GM19240 (cell line): ENCODE results near the gene ITGB3BP.
"Not testable (repeated sequence)": the region's sequence is repeated elsewhere in the genome, so short reads cannot be mapped to it uniquely, and the experiment has no call there.

Experiments used
- DNase-seq: peaks from one replicate; pipeline ENCODE4 v3.0.0; 2011; ENCODE audit warnings: low spot score; ENCODE audit not compliant: insufficient read length

The ITGB3BP gene

GRCh38 chr1:63509718-63510117, 13.3 kb downstream of the ITGB3BP start:
- no peak for DNase-seq

GRCh38 chr1:63506782-63507181, 16.2 kb downstream of the ITGB3BP start:
- no peak for DNase-seq

DNA sequence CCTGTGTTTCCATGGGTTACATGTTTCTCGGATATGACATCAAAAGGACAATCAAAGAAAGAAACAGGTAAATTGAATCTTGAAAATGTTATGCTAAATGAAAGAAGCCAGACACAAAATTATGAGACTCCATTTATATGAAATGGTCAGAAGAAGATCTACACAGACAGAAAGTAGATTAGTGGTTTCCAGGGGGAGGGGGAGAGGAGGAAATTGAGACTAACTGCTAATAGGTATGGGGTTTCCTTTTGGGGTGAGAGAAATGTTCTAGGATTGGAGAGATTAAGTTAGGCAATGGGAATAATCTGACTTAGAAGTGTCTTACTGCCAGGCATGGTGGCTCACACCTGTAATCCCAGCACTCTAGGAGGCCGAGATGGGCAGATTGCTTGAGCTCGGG, 21.8 kb downstream of the ITGB3BP start:
- no peak for DNase-seq

GRCh38 chr1:63498106-63498505, 24.9 kb downstream of the ITGB3BP start:
- DNase-seq: no peak

GRCh38 chr1:63497577-63497976, 25.4 kb downstream of the ITGB3BP start:
- DNase-seq: no peak

DNA sequence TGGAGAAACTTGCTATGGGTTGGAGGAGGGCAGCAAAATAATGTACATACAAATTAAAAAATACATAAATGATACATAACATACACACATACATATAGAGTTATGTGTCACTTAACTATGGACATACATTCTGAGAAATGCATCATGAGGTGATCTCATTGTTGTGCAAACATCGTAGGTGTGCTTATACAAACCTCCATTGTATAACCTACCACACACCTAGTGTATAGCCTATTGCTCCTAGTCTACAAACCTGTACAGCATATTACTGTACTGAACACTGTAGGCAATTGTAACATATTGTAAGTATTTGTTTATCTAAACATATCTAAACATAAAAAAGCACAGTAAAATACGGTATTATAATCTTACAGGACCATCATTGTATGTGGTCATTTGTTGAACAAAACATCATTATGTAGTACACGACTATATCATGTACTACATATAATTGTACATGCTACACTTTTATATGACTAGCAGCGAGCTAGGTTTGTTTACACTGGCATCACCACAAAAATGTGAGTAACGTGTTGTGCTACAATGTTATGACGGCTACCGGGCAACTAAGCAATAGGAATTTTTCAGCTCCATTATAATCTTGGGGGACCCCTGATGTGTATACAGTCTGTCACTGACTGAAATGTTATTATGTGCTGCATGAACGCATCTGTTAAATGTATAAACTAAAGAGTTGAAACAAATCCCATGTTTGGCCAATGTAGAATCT, 35.5 kb downstream of the ITGB3BP start:
- no peak for DNase-seq

DNA sequence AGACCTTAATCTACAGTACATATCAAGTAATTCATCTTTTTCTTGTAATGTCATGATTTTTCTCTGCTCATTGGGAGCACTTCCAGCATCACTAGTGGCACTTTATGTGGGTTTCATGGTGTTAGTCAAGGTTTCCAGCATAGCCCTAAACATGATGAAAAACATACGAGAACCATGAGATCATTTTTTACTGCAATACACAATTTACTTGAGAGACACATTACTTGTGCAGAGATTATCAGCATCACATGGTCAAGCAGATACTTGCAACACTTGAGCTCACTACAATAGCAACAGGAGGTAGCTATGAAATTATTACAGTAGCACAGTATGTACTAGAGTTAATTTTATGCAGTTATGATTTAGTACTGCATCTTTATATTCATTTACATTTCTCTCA, 36.4 kb downstream of the ITGB3BP start:
- DNase-seq: no peak

DNA sequence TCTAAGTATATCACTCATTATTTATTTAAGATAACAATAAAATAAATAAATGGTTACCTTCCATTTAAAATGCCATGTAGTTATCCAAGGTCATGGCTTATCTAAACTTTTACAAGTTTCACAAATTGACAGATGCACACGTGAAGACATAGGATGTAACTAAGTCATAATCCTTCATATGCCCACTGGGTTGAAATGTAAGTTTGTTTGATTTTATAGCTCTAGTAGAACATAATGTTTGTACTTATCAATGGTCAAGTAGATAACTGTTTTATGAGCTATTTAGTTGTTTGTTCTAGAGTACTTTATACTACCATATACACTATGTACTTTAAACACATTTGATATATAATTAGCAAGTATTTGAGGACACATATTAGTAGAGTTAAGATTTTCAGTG, 43.0 kb downstream of the ITGB3BP start:
- no peak for DNase-seq

DNA sequence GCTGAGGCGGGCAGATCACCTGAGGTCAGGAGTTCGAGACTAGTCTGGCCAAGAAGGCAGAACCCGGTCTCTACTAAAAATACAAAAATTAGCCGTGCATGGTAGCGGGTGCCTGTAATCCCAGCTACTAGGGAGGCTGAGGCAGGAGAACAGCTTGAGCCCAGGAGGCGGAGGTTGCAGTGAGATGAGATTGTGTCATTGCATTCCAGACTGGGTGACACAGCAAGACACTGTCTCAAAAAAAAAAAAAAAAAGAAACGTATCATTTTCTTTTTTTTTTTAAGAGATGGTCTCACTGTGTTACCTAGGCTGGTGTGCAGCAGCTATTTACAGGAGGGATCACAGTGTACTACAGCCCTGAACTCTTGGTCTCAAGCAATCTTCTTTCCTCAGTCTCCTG, 47.3 kb downstream of the ITGB3BP start:
- no peak for DNase-seq

- DNase-seq: not testable (repeated sequence)
These were observed 54.3 kb downstream of the ITGB3BP start for GRCh38 chr1:63468683-63469082.

DNA sequence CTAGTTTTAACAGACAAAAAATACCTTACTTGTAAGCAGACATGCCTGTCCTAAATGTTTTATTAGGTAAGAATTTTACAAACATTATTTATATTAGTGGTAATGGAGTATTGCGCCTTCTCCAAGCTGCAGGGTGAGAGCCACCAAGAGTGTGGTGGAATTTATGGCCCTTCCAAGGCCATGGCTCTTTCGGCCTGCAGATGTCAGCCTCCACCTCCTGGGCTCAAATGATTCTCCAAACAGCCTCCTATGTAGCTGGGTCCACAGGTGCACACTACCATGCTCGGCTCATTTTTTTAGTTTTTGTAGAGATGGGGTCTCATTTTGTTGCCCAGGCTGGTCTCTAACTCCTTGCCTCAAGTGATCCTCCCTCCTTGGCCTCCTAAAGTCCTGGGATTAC, 56.3 kb downstream of the ITGB3BP start:
- DNase-seq: no peak

- DNase-seq: no peak
These were observed 56.8 kb downstream of the ITGB3BP start for GRCh38 chr1:63466181-63466580.

DNA sequence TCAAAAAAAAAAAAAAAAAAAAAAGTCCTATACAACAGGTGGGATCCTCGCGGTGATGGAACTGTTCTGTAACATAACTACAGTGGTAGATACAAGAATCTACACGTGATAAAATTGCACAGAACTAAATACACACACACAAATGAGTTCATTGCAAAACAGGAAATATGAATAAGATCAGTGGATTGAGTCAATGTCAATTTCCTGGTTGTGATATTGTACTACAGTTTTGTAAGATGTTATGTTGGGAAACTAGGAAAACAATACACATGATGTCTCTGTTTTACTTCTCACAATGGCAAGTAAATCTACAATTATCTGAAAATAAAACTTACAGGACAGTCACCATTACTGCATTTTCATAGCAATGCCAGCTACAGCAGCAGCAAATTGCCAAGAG, 59.8 kb downstream of the ITGB3BP start:
- no peak for DNase-seq

DNA sequence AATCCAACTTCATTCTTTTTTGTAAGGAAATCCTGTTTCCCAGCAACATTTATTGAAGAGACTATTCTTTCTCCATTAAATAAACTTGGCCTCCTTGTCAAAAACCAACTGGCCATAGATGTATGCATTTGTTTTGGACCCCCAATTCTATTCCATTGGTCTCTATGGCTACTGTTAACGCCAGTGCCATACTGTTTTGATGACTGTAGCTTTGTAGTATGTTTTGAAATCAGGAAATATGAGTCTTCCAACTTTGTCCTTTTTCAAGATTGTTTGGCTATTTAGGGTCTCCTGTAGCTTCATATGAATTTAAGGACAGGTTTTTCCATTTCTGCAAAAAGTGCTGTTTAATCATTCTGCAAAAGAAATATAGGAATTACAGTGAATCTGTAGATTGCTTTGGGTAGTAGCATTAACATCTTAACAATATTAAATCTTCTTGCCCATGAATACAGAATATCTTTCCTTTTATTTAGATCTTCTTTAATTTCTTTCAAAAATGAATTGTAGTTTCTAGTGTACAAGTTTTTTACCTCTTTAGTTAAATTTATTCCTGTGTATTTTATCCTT, 61.3 kb downstream of the ITGB3BP start:
- DNase-seq: no peak

GRCh38 chr1:63458750-63459149, 64.3 kb downstream of the ITGB3BP start:
- no peak for DNase-seq

DNA sequence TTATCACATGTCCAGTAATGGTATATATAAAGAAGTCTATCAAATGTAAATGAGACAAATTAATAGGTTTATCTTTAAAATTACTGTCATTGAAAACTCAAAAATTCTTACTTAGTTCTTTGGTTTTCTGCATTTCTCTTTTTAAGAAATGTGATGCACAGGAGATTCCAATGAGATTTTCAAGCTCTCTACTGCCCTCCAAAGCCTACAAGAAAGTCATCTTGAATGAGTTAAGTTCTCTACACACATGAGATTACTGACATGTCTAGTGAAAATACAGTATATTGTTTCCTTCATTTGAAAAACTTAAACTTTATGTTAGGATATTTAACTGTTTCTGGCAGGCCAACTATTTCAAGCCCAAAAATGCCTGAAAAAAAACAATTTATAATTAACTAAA, 68.8 kb downstream of the ITGB3BP start:
- DNase-seq: no peak

- DNase-seq: no peak
These were observed 69.8 kb downstream of the ITGB3BP start for GRCh38 chr1:63453232-63453631.

- DNase-seq: no peak
These were observed 72.6 kb downstream of the ITGB3BP start for GRCh38 chr1:63450416-63450815.

DNA sequence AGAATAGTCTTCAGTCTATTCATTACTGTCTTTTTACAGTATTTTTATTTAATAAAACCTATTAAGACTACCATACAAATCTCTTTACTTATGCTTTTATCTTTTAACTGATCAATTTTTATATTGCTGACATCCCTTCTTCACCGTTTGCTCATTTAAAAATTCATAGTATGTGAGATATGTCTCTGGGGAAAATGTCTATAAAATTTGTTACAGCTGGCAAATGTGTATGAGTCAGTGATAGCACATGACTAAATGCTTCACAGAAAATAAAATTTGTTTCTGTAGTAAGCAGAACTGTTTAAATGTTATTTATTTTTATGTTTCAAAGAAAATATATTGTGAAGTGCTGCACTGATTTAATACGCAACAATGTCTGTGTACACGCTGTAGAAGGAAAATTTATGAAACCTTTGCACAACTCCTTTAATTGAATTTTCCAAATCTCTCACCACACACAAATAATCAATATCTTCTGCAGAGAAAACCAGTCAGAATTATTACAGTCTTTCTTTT, 74.2 kb downstream of the ITGB3BP start:
- DNase-seq: no peak

DNA sequence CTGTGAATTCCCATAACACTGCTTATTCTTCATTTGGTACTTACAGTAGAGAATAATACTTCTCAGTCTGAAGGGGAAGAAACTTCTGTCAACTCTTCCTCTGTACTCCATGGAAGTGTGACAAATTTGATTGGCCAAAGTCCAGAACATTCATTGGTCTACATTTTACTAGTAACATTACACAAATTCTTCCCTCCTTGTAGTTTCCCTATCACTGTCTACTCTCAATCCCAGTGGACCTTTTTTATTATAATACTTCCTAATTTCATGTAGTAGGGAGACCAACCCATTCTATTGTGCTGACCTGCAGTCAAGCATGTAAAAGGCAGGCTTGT, 80.9 kb downstream of the ITGB3BP start:
- no peak for DNase-seq

DNA sequence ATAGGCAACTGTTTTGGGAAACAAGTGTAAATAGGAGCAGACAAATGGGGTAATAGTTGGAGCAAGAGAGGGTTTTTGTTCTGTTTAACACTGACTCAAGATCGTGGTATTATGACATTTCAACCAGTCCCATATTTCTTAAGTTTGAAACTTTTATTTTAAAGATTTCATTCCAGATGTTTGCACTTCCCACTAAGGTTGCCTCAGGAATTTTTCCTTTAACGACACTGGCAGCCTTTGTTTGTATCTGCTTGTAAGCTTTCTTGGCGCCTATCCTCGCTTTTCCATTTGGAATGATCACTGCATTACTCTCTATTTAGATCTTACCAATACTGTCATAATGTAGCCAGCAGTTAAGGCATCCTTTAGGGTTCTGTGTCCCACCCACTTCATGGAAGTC, 87.9 kb downstream of the ITGB3BP start:
- DNase-seq: no peak

DNA sequence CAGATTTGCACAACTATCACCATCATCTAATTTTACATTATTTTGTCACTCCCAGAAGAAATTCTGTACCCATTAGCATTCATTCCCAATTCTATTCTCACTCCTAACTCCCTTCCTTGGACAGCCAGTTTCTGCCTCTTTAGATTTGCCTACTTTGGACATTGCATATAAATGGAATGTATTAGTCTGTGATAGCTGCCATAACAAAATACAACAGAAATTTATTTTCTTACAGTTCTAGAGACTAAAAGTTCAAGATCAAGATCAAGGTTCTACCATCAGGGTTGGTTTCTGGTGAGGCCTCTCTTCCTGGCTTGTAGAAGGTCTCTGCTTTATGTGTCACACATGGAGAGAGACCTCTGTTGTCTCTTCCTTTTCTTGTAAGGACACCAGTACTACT, 93.7 kb downstream of the ITGB3BP start:
- DNase-seq: no peak

GRCh38 chr1:63428815-63429214, 94.2 kb downstream of the ITGB3BP start:
- DNase-seq: no peak
